Left ventricle myocardium inferior (tissue), 1 donor: ENCODE data around the gene SYNGR1. TPM values are rescaled to one million over a fixed set of nuclear protein-coding genes. Genes with fewer than 3 reads are reported as not detected.

Experiments
- DNase-seq: peaks from one replicate; pipeline ENCODE4 v3.0.0-alpha.2; 2020
- H3K27ac ChIP-seq: fragments of 200-600 bp; replicated peaks from 2 replicates; pipeline ENCODE4 v1.8.0; 2021
- H3K27me3 ChIP-seq: fragments of 200-600 bp; 2 replicates; pipeline ENCODE4 v1.8.0; 2021; ENCODE audit warnings: low read depth
- H3K36me3 ChIP-seq: fragments of 200-600 bp; 2 replicates; pipeline ENCODE4 v1.8.0; 2021
- H3K4me1 ChIP-seq: fragments of 200-600 bp; 2 replicates; pipeline ENCODE4 v1.8.0; 2021
- H3K4me3 ChIP-seq: fragments of 200-600 bp; 2 replicates; pipeline ENCODE4 v1.8.0; 2021; ENCODE audit warnings: mild to moderate bottlenecking, moderate library complexity
- H3K9me3 ChIP-seq: fragments of 200-600 bp; replicated peaks from 2 replicates; pipeline ENCODE4 v1.8.0; 2021
- CTCF ChIP-seq: fragments of 200-600 bp; IDR thresholded peaks from 2 replicates; pipeline ENCODE4 v1.8.0; 2021; ENCODE audit warnings: antibody characterized with exemption, mild to moderate bottlenecking, borderline replicate concordance
- intact Hi-C: fragments of 100-400 bp; cut with micrococcal nuclease; formaldehyde crosslinking; loops from one replicate; pipeline ENCODE4 v1.11.0; 2022
- total RNA-seq: library from RNA; stranded (reverse); fragmentation: NEBNext Ultra II Directional; extraction: Animal tissue kit (Norgen Biotek cat#: 25700); gene quantifications from one replicate; pipeline ENCODE4 v1.2.1, GENCODE V29; 2021
- donor health status: DM: no; HTN: yes; CAD: no; lungs with severe emphysema.

The SYNGR1 gene
- total RNA-seq, 1 donor from 2014 or later: 37.7 TPM

- H3K9me3 ChIP-seq: no peaks in the 10 kb centered on the region
- no peak overlapping the region for H3K4me3 ChIP-seq
- peaks cover 84% of the 10 kb centered on the region for H3K36me3 ChIP-seq
- no peaks in the 10 kb centered on the region for H3K27me3 ChIP-seq
- intact Hi-C loops: no loop called here
- no peak overlapping the region for H3K27ac ChIP-seq
- no peak for TF ChIP-seq CTCF
- no peak for DNase-seq
- H3K4me1 ChIP-seq: peaks cover 28% of the 10 kb centered on the region
Measured at GRCh38 chr22:39419096-39419495, 69.3 kb downstream of the SYNGR1 start.

- Histone ChIP-seq H3K4me1 (peaks cover 20% of the 10 kb centered on the region), H3K36me3 (peaks cover 92% of the 10 kb centered on the region), H3K27ac (no peak overlapping the region), H3K9me3 (no peaks in the 10 kb centered on the region), H3K4me3 (no peak overlapping the region), H3K27me3 (no peaks in the 10 kb centered on the region)
- intact Hi-C loops: no loop called here
- no peak for DNase-seq
- TF ChIP-seq CTCF: no peak
Measured at GRCh38 chr22:39419911-39420310, 70.1 kb downstream of the SYNGR1 start.

- H3K4me3 ChIP-seq: no peak overlapping the region
- no peak overlapping the region for H3K27ac ChIP-seq
- DNase-seq: no peak
- H3K4me1 ChIP-seq: peaks cover 2% of the 10 kb centered on the region
- no peaks in the 10 kb centered on the region for H3K9me3 ChIP-seq
- no peaks in the 10 kb centered on the region for H3K27me3 ChIP-seq
- H3K36me3 ChIP-seq: peaks cover 97% of the 10 kb centered on the region
- intact Hi-C loops: no loop called here
- no peak for TF ChIP-seq CTCF
Measured at GRCh38 chr22:39421691-39422090, 71.9 kb downstream of the SYNGR1 start.

- no peaks in the 10 kb centered on the region for H3K9me3 ChIP-seq
- no peak for DNase-seq
- H3K36me3 ChIP-seq: peaks cover 97% of the 10 kb centered on the region
- intact Hi-C loops: no loop called here
- no peak overlapping the region for H3K27ac ChIP-seq
- no peaks in the 10 kb centered on the region for H3K4me1 ChIP-seq
- no peaks in the 10 kb centered on the region for H3K27me3 ChIP-seq
- TF ChIP-seq CTCF: no peak
- no peak overlapping the region for H3K4me3 ChIP-seq
Measured at GRCh38 chr22:39422101-39422500, 72.3 kb downstream of the SYNGR1 start.

- Histone ChIP-seq H3K9me3 (no peaks in the 10 kb centered on the region), H3K4me3 (no peak overlapping the region), H3K27ac (no peak overlapping the region), H3K36me3 (peaks cover 97% of the 10 kb centered on the region), H3K4me1 (no peaks in the 10 kb centered on the region), H3K27me3 (no peaks in the 10 kb centered on the region)
- no peak for TF ChIP-seq CTCF
- DNase-seq: no peak
- intact Hi-C loops: no loop called here
Measured at GRCh38 chr22:39422721-39423120, 72.9 kb downstream of the SYNGR1 start.

GRCh38 chr22:39423976-39424375 lies 74.2 kb downstream of the SYNGR1 start:
- Histone ChIP-seq H3K27ac (no peak overlapping the region), H3K4me3 (no peak overlapping the region), H3K27me3 (no peaks in the 10 kb centered on the region), H3K4me1 (no peaks in the 10 kb centered on the region), H3K9me3 (no peaks in the 10 kb centered on the region), H3K36me3 (peaks cover 97% of the 10 kb centered on the region)
- intact Hi-C loops: no loop called here
- TF ChIP-seq CTCF: no peak
- no peak for DNase-seq
